ENCODE measurements around the gene CMBL. TPM values are rescaled to one million over a fixed set of nuclear protein-coding genes. Genes with fewer than 3 reads are reported as not detected.

The CMBL gene
- total and polyA plus RNA-seq, 2 experiments from 2014 or later = 1.3 to 3.9 TPM

GRCh38 chr5:10246761-10247160, 60.9 kb downstream of the CMBL start:
- H3K27me3 ChIP-seq = no peaks in the 10 kb centered on the region

GRCh38 chr5:10244342-10244944, 63.3 kb downstream of the CMBL start:
- Histone ChIP-seq H3K4me3 (no peak overlapping the region), H3K4me1 (ENCODE audit: low read depth) (peaks cover 10% of the 10 kb centered on the region), H3K36me3 (no peaks in the 10 kb centered on the region), H3K27ac (no peak overlapping the region), H3K9me3 (ENCODE audit: low read depth) (no peaks in the 10 kb centered on the region), H3K27me3 (no peaks in the 10 kb centered on the region)
- DNase-seq (ENCODE audit: low read depth in 1 of 2, low spot score in 1 of 2) = no peak
- no peak for TF ChIP-seq CTCF (IDR thresholded peaks at IDR 0.05; ENCODE audit: low read depth, low read length)

More at GRCh38 chr5:10246761-10247160, 60.9 kb downstream of the CMBL start:
- H3K4me3 ChIP-seq = no peak overlapping the region
- no peak for TF ChIP-seq CTCF (IDR thresholded peaks at IDR 0.05; ENCODE audit: low read depth, low read length)
- H3K9me3 ChIP-seq (ENCODE audit: low read depth) = no peaks in the 10 kb centered on the region
- DNase-seq (ENCODE audit: low read depth in 1 of 2, low spot score in 1 of 2) = no peak
- H3K4me1 ChIP-seq (ENCODE audit: low read depth) = peaks cover 17% of the 10 kb centered on the region
- H3K36me3 ChIP-seq = no peaks in the 10 kb centered on the region
- H3K27ac ChIP-seq = no peak overlapping the region

- Histone ChIP-seq H3K27ac (no peak overlapping the region), H3K27me3 (no peaks in the 10 kb centered on the region), H3K4me3 (no peak overlapping the region), H3K36me3 (peaks cover 2% of the 10 kb centered on the region), H3K4me1 (ENCODE audit: low read depth) (peaks cover 6% of the 10 kb centered on the region), H3K9me3 (ENCODE audit: low read depth) (no peaks in the 10 kb centered on the region)
- TF ChIP-seq CTCF (IDR thresholded peaks at IDR 0.05; ENCODE audit: low read depth, low read length) = no peak
- DNase-seq (ENCODE audit: low read depth in 1 of 2, low spot score in 1 of 2) = no peak
Measured at GRCh38 chr5:10243660-10244240, 64.0 kb downstream of the CMBL start.

DNA sequence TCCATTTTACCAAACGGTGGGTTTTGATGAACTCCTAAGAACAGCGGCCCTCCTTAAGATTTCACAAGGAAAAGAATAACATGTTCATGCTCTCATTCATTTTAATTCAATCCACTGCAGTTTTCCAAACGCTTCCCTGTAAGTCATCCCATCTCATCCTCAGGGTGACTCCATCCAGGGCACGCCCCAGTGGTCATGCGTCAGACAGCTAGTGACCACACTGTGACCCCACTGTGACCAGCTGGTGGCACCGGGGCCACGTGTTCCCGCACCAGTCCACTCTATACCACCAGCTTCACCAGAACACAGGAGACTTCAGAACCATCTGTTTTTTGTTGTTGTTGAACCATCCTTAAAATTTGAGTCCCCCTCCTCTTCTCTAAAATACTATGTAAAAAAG, 72.4 kb downstream of the CMBL start:
- H3K36me3 ChIP-seq = peaks cover 7% of the 10 kb centered on the region
- no peak for DNase-seq (ENCODE audit: low read depth in 1 of 2, low spot score in 1 of 2)
- H3K27me3 ChIP-seq = no peaks in the 10 kb centered on the region
- H3K4me1 ChIP-seq (ENCODE audit: low read depth) = no peaks in the 10 kb centered on the region
- H3K4me3 ChIP-seq = no peak overlapping the region
- no peak for TF ChIP-seq CTCF (IDR thresholded peaks at IDR 0.05; ENCODE audit: low read depth, low read length)
- H3K27ac ChIP-seq = no peak overlapping the region
- H3K9me3 ChIP-seq (ENCODE audit: low read depth) = no peaks in the 10 kb centered on the region

DNA sequence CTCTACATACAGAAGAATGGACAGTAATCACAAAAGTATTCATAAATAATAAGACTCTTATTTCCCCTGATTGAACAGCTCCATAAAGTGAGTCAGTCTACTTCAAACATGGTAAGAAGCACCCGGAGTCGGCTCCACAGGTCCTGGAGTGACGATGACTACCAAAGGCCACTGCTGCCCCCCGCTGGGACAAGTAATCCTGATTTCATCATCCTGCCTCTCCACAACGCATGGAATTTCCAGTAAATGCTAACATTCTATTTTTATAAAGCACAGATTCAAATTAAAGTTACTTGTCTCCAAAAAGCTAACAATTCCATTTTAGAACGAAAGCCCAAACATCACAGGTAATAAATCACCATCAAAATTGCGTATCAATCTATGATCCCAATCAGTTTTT, 74.2 kb downstream of the CMBL start:
- no peaks in the 10 kb centered on the region for H3K27me3 ChIP-seq
- peak; percentile 56 to 85 for DNase-seq (ENCODE audit: low read depth in 1 of 2, low spot score in 1 of 2)
- no peaks in the 10 kb centered on the region for H3K9me3 ChIP-seq (ENCODE audit: low read depth)
- H3K4me3 ChIP-seq = no peak overlapping the region
- peaks cover 3% of the 10 kb centered on the region for H3K36me3 ChIP-seq
- peak; percentile 41 for TF ChIP-seq CTCF (IDR thresholded peaks at IDR 0.05; ENCODE audit: low read depth, low read length)
- H3K27ac ChIP-seq = no peak overlapping the region
- H3K4me1 ChIP-seq (ENCODE audit: low read depth) = no peaks in the 10 kb centered on the region

All from cardiac muscle cell (in vitro differentiated cells and primary cell).